HG03103 (cell line): ENCODE data around the gene EP400.
A peak's percentile ranks its signal among the peaks of the same experiment; 100 is the strongest.
"Not testable (repeated sequence)": the region's sequence is repeated elsewhere in the genome, so short reads cannot be mapped to it uniquely, and the experiment has no call there.

Source experiments
- ATAC-seq: cut with Tn5 transposase; IDR thresholded peaks from one replicate; pipeline ENCODE4 v1.9.1; 2021; ENCODE audit warnings: low read depth; ENCODE audit not compliant: unreplicated experiment

EP400 gene

GRCh38 chr12:132077322-132078100, 127.8 kb downstream of the EP400 start:
- no peak for ATAC-seq

GRCh38 chr12:132078190-132078589, 128.4 kb downstream of the EP400 start:
- ATAC-seq, result no peak

GRCh38 chr12:132079200-132079599, 129.5 kb downstream of the EP400 start:
- ATAC-seq, result no peak

- ATAC-seq, result no peak
Measured at GRCh38 chr12:132079695-132080094, 130.0 kb downstream of the EP400 start.

- ATAC-seq, result not testable (repeated sequence)
Measured at GRCh38 chr12:132080515-132080914, 130.8 kb downstream of the EP400 start.

GRCh38 chr12:132081423-132081822, 131.7 kb downstream of the EP400 start:
- ATAC-seq, result no peak

- no peak for ATAC-seq
Measured at GRCh38 chr12:132083614-132083940, 133.8 kb downstream of the EP400 start.

- ATAC-seq, result peak; percentile 88
Measured at GRCh38 chr12:132083941-132084620, 134.3 kb downstream of the EP400 start.

- ATAC-seq, result no peak
Measured at GRCh38 chr12:132084621-132085290, 135.0 kb downstream of the EP400 start.

- no peak for ATAC-seq
Measured at GRCh38 chr12:132085291-132085635, 135.5 kb downstream of the EP400 start.

- no peak for ATAC-seq
Measured at GRCh38 chr12:132089407-132089910, 139.7 kb downstream of the EP400 start.

GRCh38 chr12:132094269-132094891, 144.6 kb downstream of the EP400 start:
- ATAC-seq, result no peak

- no peak for ATAC-seq
Measured at GRCh38 chr12:132095520-132096409, 146.0 kb downstream of the EP400 start.

- no peak for ATAC-seq
Measured at GRCh38 chr12:132099739-132100138, 150.0 kb downstream of the EP400 start.

- ATAC-seq, result no peak
Measured at GRCh38 chr12:132100306-132101065, 150.7 kb downstream of the EP400 start.

GRCh38 chr12:132102297-132102696, 152.6 kb downstream of the EP400 start:
- no peak for ATAC-seq

- ATAC-seq, result not testable (repeated sequence)
Measured at GRCh38 chr12:132103072-132103471, 153.3 kb downstream of the EP400 start.

- ATAC-seq, result no peak
Measured at GRCh38 chr12:132103542-132104308, 154.0 kb downstream of the EP400 start.

GRCh38 chr12:132105467-132105866, 155.7 kb downstream of the EP400 start:
- no peak for ATAC-seq
